Ovary (tissue), 10 donors: ENCODE measurements around the gene FAM47A. TPM values are rescaled to one million over a fixed set of nuclear protein-coding genes. Genes with fewer than 3 reads are reported as not detected.

Experiments used
- DNase-seq, 5 donors: peaks; one replicate each; pipeline ENCODE4 v3.0.0-alpha.2; 2019 to 2020
- H3K27ac ChIP-seq, 2 donors: fragments of 200-600 bp; one replicate each; pipeline versions ENCODE4 v1.5.1 to v1.8.0; 2019 to 2022
- H3K27me3 ChIP-seq: fragments of 200-600 bp; one replicate; pipeline ENCODE4 v1.8.0; 2022
- H3K36me3 ChIP-seq: fragments of 200-600 bp; sonication (generic); one replicate; pipeline ENCODE4 v1.5.1; 2019
- H3K4me1 ChIP-seq: one replicate; pipeline ENCODE4 v1.8.1; 2013; ENCODE audit warnings: mild to moderate bottlenecking, moderate library complexity; ENCODE audit not compliant: insufficient read depth
- H3K4me3 ChIP-seq: fragments of 200-600 bp; sonication (generic); one replicate; pipeline ENCODE4 v1.5.1; 2017
- H3K9me3 ChIP-seq, 2 donors: fragments of 200-600 bp in 1 of 2; sonication (generic) in 1 of 2; one replicate each; pipeline versions ENCODE4 v1.5.1 to v1.8.1; 2013 to 2019; ENCODE audit warnings: mild to moderate bottlenecking in 1 of 2, moderate library complexity in 1 of 2
- CTCF ChIP-seq, 3 donors: fragments of 450-650 bp in 2 of 3; fragments of 200-600 bp in 1 of 3; IDR thresholded peaks; one replicate each; pipeline versions ENCODE4 v1.5.1 to v1.8.0; 2016 to 2022; ENCODE audit warnings: antibody characterized with exemption in 3 of 3, mild to moderate bottlenecking in 1 of 3
- EP300 ChIP-seq: sonication (generic); formaldehyde crosslinking; IDR thresholded peaks from one replicate; pipeline ENCODE4 v1.6.1; 2017; ENCODE audit warnings: antibody characterized with exemption
- POLR2A ChIP-seq: fragments of 450-650 bp; IDR thresholded peaks from one replicate; pipeline ENCODE4 v1.6.1; 2017; ENCODE audit warnings: antibody characterized with exemption, mild to moderate bottlenecking, moderate library complexity
- WGBS, 3 donors: extraction: QIAGEN DNeasy Blood & Tissue Kit in 1 of 3; methylation state at CpG; one replicate each; pipeline versions ENCODE4 v1.1.5 to v1.1.7; 2013 to 2017; 5-methylcytosine and 5-hydroxymethylcytosine counted together
- intact Hi-C, 4 donors: fragments of 100-400 bp; cut with DNase I; formaldehyde crosslinking; loops; one replicate each; pipeline versions ENCODE4 v1.11.0 to v1.15.1; 2022 to 2023
- long read RNA-seq, 3 donors: library from polyadenylated mRNA in 2 of 3; unstranded in 2 of 3; transcript quantifications; one replicate each; pipeline ENCODE4 v2.0.0 and lab custom pipeline, GENCODE V29; 2021 to 2026
- polyA plus RNA-seq, 2 donors: library from polyadenylated mRNA; stranded (reverse); fragments of 200-250 nt in 1 of 2; fragments of 350-450 nt in 1 of 2; fragmentation: Illumina TruSeq in 1 of 2; extraction: RNeasy Lipid Tissue Mini Kit (QIAGEN cat#74804) in 1 of 2; gene quantifications; one replicate each; pipeline ENCODE4 v1.2.3, GENCODE V29; 2013 to 2014
- total RNA-seq, 7 donors: library from RNA; depleted of rRNA in 2 of 7; stranded (reverse); fragments of >200 nt in 2 of 7; fragmentation: NEBNext Ultra II Directional in 3 of 7; extraction: Animal tissue kit (Norgen Biotek cat#: 25700) in 3 of 7; gene quantifications; one replicate each; pipeline versions ENCODE4 v1.1.0 to v1.2.4, GENCODE V29; 2016 to 2023
- donor health status: DM: no; HTN: no; CAD: no; lungs with moderate emphysema.
- donor health status: DM: no; HTN: no; CAD: no.
- donor health status: Bipolar disorder and iron deficiency.
- donor health status: DM: yes; HTN: yes; CAD: no.
- donor health status: DM: no; HTN: no; CAD: no.
- donor health status: DM: yes; HTN: yes; CAD: no.

FAM47A gene
- total RNA-seq, result not detected
- polyA plus RNA-seq, result not detected
- long read RNA-seq, donor 1, result 0 reads
- long read RNA-seq, donor 2, result 0 reads
- long read RNA-seq, donor 3, result 0 reads

DNA sequence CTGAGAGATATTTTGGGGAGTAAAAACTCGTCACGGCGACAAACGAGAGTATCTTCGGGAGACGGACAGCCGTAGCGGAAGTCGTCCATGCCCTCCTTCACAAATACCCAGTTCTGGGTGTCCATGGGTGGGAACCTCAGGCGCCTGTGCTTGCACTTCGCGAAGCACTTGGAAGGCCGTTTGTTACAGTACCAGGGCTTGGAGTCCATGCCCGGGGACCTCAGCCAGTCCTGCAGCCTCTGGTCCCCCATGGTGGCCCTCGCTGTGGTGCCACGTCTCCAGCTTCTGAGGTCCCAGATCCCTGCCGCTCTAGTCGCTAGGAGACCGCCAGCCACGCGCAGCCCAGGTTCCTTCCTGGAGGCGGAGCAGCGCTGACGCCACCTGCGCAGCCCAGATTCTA lies at the start of gene FAM47A:
Gene FAM47A (minus strand): TSS at position 287 of the 400 bp plus-strand sequence. CDS start 36 bp downstream, at position 251.
- intact Hi-C loops, result no loop called here
- 79 to 85% (median 83%) methylated on average over 25 of the region's 25 CpGs for WGBS, 3 donors
- no peaks in the 10 kb centered on the region for H3K27me3 ChIP-seq

DNA sequence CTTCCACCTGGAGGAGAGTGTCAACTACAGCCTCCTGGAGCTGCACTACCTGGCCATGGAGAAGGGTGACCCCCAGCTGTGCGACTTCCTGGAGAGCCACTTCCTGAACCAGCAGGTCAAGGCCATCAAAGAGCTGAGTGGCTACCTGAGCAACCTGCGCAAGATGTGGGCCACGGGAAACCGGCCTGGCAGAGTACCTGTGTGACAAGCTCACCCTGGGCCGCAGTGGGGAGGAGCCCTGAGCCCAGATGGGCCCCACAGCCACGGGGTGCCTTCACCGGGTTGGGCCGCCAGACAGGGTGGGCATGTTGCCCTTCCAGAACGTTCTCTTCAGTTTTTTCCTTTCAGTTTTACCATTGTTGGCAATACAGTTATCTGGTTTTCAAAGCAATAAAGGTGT lies 15.2 kb upstream of the FAM47A start:
- Histone ChIP-seq H3K4me1 (no peaks in the 10 kb centered on the region), H3K9me3 (no peaks in the 10 kb centered on the region), H3K4me3 (no peak overlapping the region), H3K27me3 (no peaks in the 10 kb centered on the region), H3K27ac (no peak overlapping the region), H3K36me3 (no peaks in the 10 kb centered on the region)
- DNase-seq, result no peak
- no peak for TF ChIP-seq CTCF (IDR thresholded peaks at IDR 0.05)
- no peak for TF ChIP-seq EP300
- TF ChIP-seq POLR2A, result no peak
- intact Hi-C loops, result no loop called here
- WGBS, 3 donors, result 74 to 81% (median 75%) methylated on average over 9 of the region's 9 CpGs

More for the DNA sequence above, at the start of gene FAM47A:
- no peak for DNase-seq
- Histone ChIP-seq H3K4me3 (no peak within 1 kb of the TSS), H3K4me1 (no peaks in the 10 kb centered on the region), H3K27ac (no peak within 1 kb of the TSS), H3K9me3 (no peaks in the 10 kb centered on the region), H3K36me3 (no peaks in the 10 kb centered on the region)
- TF ChIP-seq EP300, result no peak
- no peak for TF ChIP-seq CTCF (IDR thresholded peaks at IDR 0.05)
- no peak for TF ChIP-seq POLR2A

- WGBS, 3 donors, result 72 to 83% (median 77%) methylated on average over 30 of the region's 30 CpGs
- Histone ChIP-seq H3K36me3 (no peaks in the 10 kb centered on the region), H3K4me3 (no peak overlapping the region), H3K27ac (no peak overlapping the region), H3K9me3 (no peaks in the 10 kb centered on the region), H3K4me1 (no peaks in the 10 kb centered on the region), H3K27me3 (no peaks in the 10 kb centered on the region)
- TF ChIP-seq EP300 (no peak), POLR2A (no peak), CTCF (IDR thresholded peaks at IDR 0.05) (no peak)
- DNase-seq, result no peak
- intact Hi-C loops, result no loop called here
These were observed 14.8 kb upstream of the FAM47A start for GRCh38 chrX:34146906-34147305.

- 55 to 74% (median 70%) methylated on average over 2 of the region's 2 CpGs for WGBS, 3 donors
- Histone ChIP-seq H3K4me3 (no peak overlapping the region), H3K9me3 (no peaks in the 10 kb centered on the region), H3K4me1 (no peaks in the 10 kb centered on the region), H3K27me3 (no peaks in the 10 kb centered on the region), H3K36me3 (no peaks in the 10 kb centered on the region), H3K27ac (no peak overlapping the region)
- no peak for TF ChIP-seq POLR2A
- TF ChIP-seq CTCF (IDR thresholded peaks at IDR 0.05), result no peak
- TF ChIP-seq EP300, result no peak
- intact Hi-C loops, result no loop called here
- DNase-seq, result no peak
These were observed 12.1 kb upstream of the FAM47A start for GRCh38 chrX:34144246-34144645.

- H3K27ac ChIP-seq, result no peak overlapping the region
These were observed 8.7 kb upstream of the FAM47A start for GRCh38 chrX:34140816-34141215.

More at GRCh38 chrX:34140816-34141215, 8.7 kb upstream of the FAM47A start:
- H3K36me3 ChIP-seq, result no peaks in the 10 kb centered on the region
- H3K27me3 ChIP-seq, result no peaks in the 10 kb centered on the region
- H3K4me3 ChIP-seq, result no peak overlapping the region
- intact Hi-C loops, result no loop called here
- 42 to 54% (median 53%) methylated on average over 1 of the region's 1 CpG for WGBS, 3 donors
- H3K9me3 ChIP-seq, result no peaks in the 10 kb centered on the region
- no peak for TF ChIP-seq CTCF (IDR thresholded peaks at IDR 0.05)
- TF ChIP-seq EP300, result no peak
- TF ChIP-seq POLR2A, result no peak
- DNase-seq, result no peak
- no peaks in the 10 kb centered on the region for H3K4me1 ChIP-seq
